GM19455 (cell line): ENCODE measurements around the gene CIRBP.

Experiments
- ATAC-seq: cut with Tn5 transposase; IDR thresholded peaks from one replicate; pipeline ENCODE4 v1.9.1; 2021; ENCODE audit not compliant: unreplicated experiment

Gene CIRBP

GRCh38 chr19:1269065-1269477 lies at the start of gene CIRBP:
CIRBP (plus strand) TSS chr19:1269332; CDS start chr19:1270934, 1,602 bp downstream.
- ATAC-seq: peak; percentile 48

GRCh38 chr19:1219786-1220476 lies 49.2 kb upstream of the CIRBP start:
- ATAC-seq: no peak

GRCh38 chr19:1220477-1220930 lies 48.6 kb upstream of the CIRBP start:
- no peak for ATAC-seq

- ATAC-seq: no peak
Observed at GRCh38 chr19:1220976-1221903, 47.9 kb upstream of the CIRBP start.

GRCh38 chr19:1221904-1222255 lies 47.3 kb upstream of the CIRBP start:
- ATAC-seq: no peak

GRCh38 chr19:1222394-1222793 lies 46.7 kb upstream of the CIRBP start:
- no peak for ATAC-seq

- ATAC-seq: no peak
Observed at GRCh38 chr19:1223018-1223855, 45.9 kb upstream of the CIRBP start.

- no peak for ATAC-seq
Observed at GRCh38 chr19:1224047-1224825, 44.9 kb upstream of the CIRBP start.

GRCh38 chr19:1224847-1225246 lies 44.3 kb upstream of the CIRBP start:
- no peak for ATAC-seq

- ATAC-seq: no peak
Observed at GRCh38 chr19:1225440-1226226, 43.5 kb upstream of the CIRBP start.

GRCh38 chr19:1226227-1226518 lies 43.0 kb upstream of the CIRBP start:
- no peak for ATAC-seq

- no peak for ATAC-seq
Observed at GRCh38 chr19:1226522-1227303, 42.4 kb upstream of the CIRBP start.

GRCh38 chr19:1227304-1228054 lies 41.7 kb upstream of the CIRBP start:
- ATAC-seq: no peak

GRCh38 chr19:1228161-1228957 lies 40.8 kb upstream of the CIRBP start:
- no peak for ATAC-seq

- ATAC-seq: no peak
Observed at GRCh38 chr19:1229056-1229923, 39.8 kb upstream of the CIRBP start.

- ATAC-seq: no peak
Observed at GRCh38 chr19:1229924-1230782, 39.0 kb upstream of the CIRBP start.
